PC-9 (cell line): ENCODE measurements around the gene OR6C1. TPM values are rescaled to one million over a fixed set of nuclear protein-coding genes. Genes with fewer than 3 reads are reported as not detected.

Experiments
- Bru-seq: library from RNA; stranded (reverse); fragments of 400-500 nt; gene quantifications from one replicate; lab custom pipeline; 2021; lab: Mats Ljungman, UMichigan
- BruChase-seq, 2 experiments: library from RNA; stranded (reverse); fragments of 400-500 nt; gene quantifications; one replicate each; lab custom pipeline; 2021; lab: Mats Ljungman, UMichigan
- BruUV-seq: library from RNA; stranded (reverse); fragments of 400-500 nt; replicated peaks from 2 replicates; lab custom pipeline; 2021; lab: Mats Ljungman, UMichigan
- CTCF ChIA-PET: fragments of 300-600 bp; sonication (Branson Sonifier 250); formaldehyde crosslinking; loops from one replicate; lab custom pipeline; 2022; ENCODE audit warnings: antibody characterized with exemption; lab: Charles Lee
- POLR2A ChIA-PET: fragments of 300-600 bp; sonication (Branson Sonifier 250); formaldehyde crosslinking; loops from one replicate; lab custom pipeline; 2022; ENCODE audit warnings: antibody characterized with exemption; ENCODE audit not compliant: unreplicated experiment; lab: Charles Lee
- DNase-seq, 2 experiments: peaks; one replicate each; pipeline versions ENCODE4 v3.0.0 to v3.0.0-alpha.2; 2015 to 2022; ENCODE audit warnings: mixed read lengths in 1 of 2
- H2AFZ ChIP-seq: fragments of 200-600 bp; sonication (generic); 2 replicates; pipeline ENCODE4 v1.8.1; 2017; ENCODE audit warnings: antibody characterized with exemption
- H3F3A ChIP-seq: fragments of 200-600 bp; sonication (generic); 2 replicates; pipeline ENCODE4 v1.8.1; 2017; ENCODE audit warnings: antibody characterized with exemption, mild to moderate bottlenecking, low read depth; ENCODE audit not compliant: insufficient read depth
- H3K27ac ChIP-seq: fragments of 200-600 bp; sonication (generic); 2 replicates; pipeline ENCODE4 v1.6.1; 2016; ENCODE audit warnings: mixed run types
- H3K27me3 ChIP-seq: fragments of 200-600 bp; sonication (generic); 2 replicates; pipeline ENCODE4 v1.6.1; 2016; ENCODE audit warnings: low read depth, mixed run types; ENCODE audit not compliant: insufficient read depth
- H3K36me3 ChIP-seq: fragments of 200-600 bp; sonication (generic); 2 replicates; pipeline ENCODE4 v1.6.1; 2016; ENCODE audit warnings: low read depth, mixed run types
- H3K4me1 ChIP-seq: fragments of 200-600 bp; sonication (generic); replicated peaks from 2 replicates; pipeline ENCODE4 v1.6.1; 2016; ENCODE audit warnings: mixed run types; ENCODE audit not compliant: insufficient read depth
- H3K4me2 ChIP-seq: fragments of 200-600 bp; sonication (generic); 2 replicates; pipeline ENCODE4 v1.6.1; 2017; ENCODE audit warnings: mixed run types
- H3K4me3 ChIP-seq: fragments of 200-600 bp; sonication (generic); 2 replicates; pipeline ENCODE4 v1.6.1; 2016; ENCODE audit warnings: mixed run types
- H3K79me2 ChIP-seq: fragments of 200-600 bp; sonication (generic); 2 replicates; pipeline ENCODE4 v1.6.1; 2017; ENCODE audit warnings: low read depth, mixed run types
- H3K9me2 ChIP-seq: fragments of 200-600 bp; sonication (generic); 2 replicates; pipeline ENCODE4 v1.8.1; 2017; ENCODE audit warnings: mild to moderate bottlenecking; ENCODE audit not compliant: insufficient read depth
- H3K9me3 ChIP-seq: fragments of 200-600 bp; sonication (generic); 2 replicates; pipeline ENCODE4 v1.8.1; 2016; ENCODE audit warnings: low read depth; ENCODE audit not compliant: insufficient read depth
- H4K20me1 ChIP-seq: fragments of 200-600 bp; sonication (generic); 2 replicates; pipeline ENCODE4 v1.8.1; 2017; ENCODE audit not compliant: insufficient read depth
- CTCF ChIP-seq: fragments of 200-600 bp; sonication (generic); conservative IDR thresholded peaks from 2 replicates; pipeline ENCODE4 v1.6.1; 2017; ENCODE audit warnings: mixed run types, antibody characterized with exemption, mild to moderate bottlenecking, moderate library complexity
- EZH2 ChIP-seq: fragments of 200-600 bp; sonication (generic); IDR thresholded peaks from 2 replicates; pipeline ENCODE4 v1.8.0; 2017; ENCODE audit warnings: antibody characterized with exemption, low read depth
- intact Hi-C: fragments of 100-400 bp; cut with micrococcal nuclease; formaldehyde crosslinking; loops from one replicate; pipeline ENCODE4 v1.10.0; 2022; ENCODE audit not compliant: unreplicated experiment
- long read RNA-seq: library from polyadenylated mRNA; stranded (forward); transcript quantifications from one replicate; pipeline ENCODE4 v2.0.0, GENCODE V29; 2022
- total RNA-seq: library from RNA; stranded (reverse); gene quantifications from 2 replicates; pipeline ENCODE4 v1.2.3, GENCODE V29; 2021

Gene OR6C1
- total RNA-seq (not detected in 2 replicates), Bru-seq, nascent RNA (not detected), BruChase-seq, experiment 1, labeled RNA remaining after a 2-hour chase (not detected), BruChase-seq, experiment 2, labeled RNA remaining after a 6-hour chase (not detected)
- long read RNA-seq = 0 reads

GRCh38 chr12:55314043-55314442 lies at the start of gene OR6C1:
OR6C1 (plus strand) TSS chr12:55314343; CDS start chr12:55320600, 6,257 bp downstream.
- no TSS peak for BruUV-seq
- Histone ChIP-seq H2AFZ (no peak within 1 kb of the TSS), H3K79me2 (no peaks in the 10 kb centered on the region)

GRCh38 chr12:55280991-55281390 lies 33.2 kb upstream of the OR6C1 start:
- no TSS peak for BruUV-seq
- no peaks in the 10 kb centered on the region for H3K9me3 ChIP-seq
- no peaks in the 10 kb centered on the region for H3K36me3 ChIP-seq
- no peaks in the 10 kb centered on the region for H4K20me1 ChIP-seq
- no peaks in the 10 kb centered on the region for H3F3A ChIP-seq
- H3K9me2 ChIP-seq = no peaks in the 10 kb centered on the region
- intact Hi-C loops = no loop called here
- TF ChIP-seq CTCF (no peak), EZH2 (no peak)
- CTCF ChIA-PET = no interaction called here
- no peak overlapping the region for H3K27ac ChIP-seq
- H3K27me3 ChIP-seq = no peaks in the 10 kb centered on the region
- DNase-seq = no peak
- no peak overlapping the region for H3K4me2 ChIP-seq
- H3K79me2 ChIP-seq = no peaks in the 10 kb centered on the region
- POLR2A ChIA-PET = interaction anchor here (0.5 kb wide), 1 partner anchor 548 kb away, joined by 3 read pairs; the partner anchor contains the start of gene DNAJC14
- no peak overlapping the region for H3K4me3 ChIP-seq
- H2AFZ ChIP-seq = no peak overlapping the region
- no peaks in the 10 kb centered on the region for H3K4me1 ChIP-seq

More at GRCh38 chr12:55314043-55314442, at the start of gene OR6C1:
- Histone ChIP-seq H4K20me1 (no peaks in the 10 kb centered on the region), H3F3A (no peaks in the 10 kb centered on the region), H3K27ac (no peak within 1 kb of the TSS), H3K9me3 (no peaks in the 10 kb centered on the region), H3K4me3 (no peak within 1 kb of the TSS), H3K9me2 (no peaks in the 10 kb centered on the region), H3K4me2 (no peak within 1 kb of the TSS), H3K4me1 (no peaks in the 10 kb centered on the region), H3K36me3 (no peaks in the 10 kb centered on the region), H3K27me3 (no peaks in the 10 kb centered on the region)
- DNase-seq = no peak
- TF ChIP-seq CTCF (no peak), EZH2 (no peak)
- ChIA-PET CTCF (no interaction called here), POLR2A (no interaction called here)
- intact Hi-C loops = no loop called here

- no peaks in the 10 kb centered on the region for H3K9me3 ChIP-seq
- BruUV-seq = no TSS peak
- H3K79me2 ChIP-seq = no peaks in the 10 kb centered on the region
- H2AFZ ChIP-seq = no peak overlapping the region
- no peaks in the 10 kb centered on the region for H3K4me1 ChIP-seq
- DNase-seq = no peak
- intact Hi-C loops = no loop called here
- CTCF ChIA-PET = no interaction called here
- TF ChIP-seq CTCF = no peak
- no peak for TF ChIP-seq EZH2
- H3K27me3 ChIP-seq = peaks cover 21% of the 10 kb centered on the region
- H3F3A ChIP-seq = no peaks in the 10 kb centered on the region
- no peaks in the 10 kb centered on the region for H3K9me2 ChIP-seq
- no peak overlapping the region for H3K4me3 ChIP-seq
- H3K4me2 ChIP-seq = no peak overlapping the region
- no peaks in the 10 kb centered on the region for H3K36me3 ChIP-seq
- no peaks in the 10 kb centered on the region for H4K20me1 ChIP-seq
- POLR2A ChIA-PET = no interaction called here
- no peak overlapping the region for H3K27ac ChIP-seq
These were observed 24.1 kb upstream of the OR6C1 start for GRCh38 chr12:55289999-55290398.
